HG03442 (cell line): ENCODE measurements around the gene CUX1.

Source experiments
- ATAC-seq: cut with Tn5 transposase; IDR thresholded peaks from one replicate; pipeline ENCODE4 v1.9.1; 2021; ENCODE audit warnings: mild to moderate bottlenecking, moderate library complexity; ENCODE audit not compliant: unreplicated experiment

CUX1 gene

GRCh38 chr7:102253066-102253972, 435.9 kb downstream of the CUX1 start:
- ATAC-seq, result no peak

DNA sequence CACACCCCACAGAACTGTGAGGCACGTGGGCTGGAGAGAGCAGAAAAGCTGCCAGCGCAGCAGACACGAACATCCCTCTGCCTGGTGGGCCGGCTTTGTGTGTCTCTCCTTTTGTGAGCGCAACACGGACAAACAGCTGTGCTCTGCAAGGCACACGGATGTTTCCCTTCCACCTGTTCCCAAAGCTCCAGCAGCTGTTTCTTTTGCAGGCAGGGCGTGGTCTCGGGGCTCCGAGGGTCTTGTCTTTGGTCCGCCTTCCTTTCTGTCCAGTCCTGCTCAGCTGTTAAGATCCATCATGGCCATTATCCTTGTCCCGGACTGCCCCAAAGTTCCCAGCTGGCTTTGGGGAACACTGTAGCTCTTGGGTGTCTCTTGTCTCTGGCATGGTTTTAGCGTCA, 436.5 kb downstream of the CUX1 start:
- no peak for ATAC-seq

- ATAC-seq, result no peak
Measured at GRCh38 chr7:102254521-102254920, 437.1 kb downstream of the CUX1 start.

- no peak for ATAC-seq
Measured at GRCh38 chr7:102255501-102255900, 438.1 kb downstream of the CUX1 start.

DNA sequence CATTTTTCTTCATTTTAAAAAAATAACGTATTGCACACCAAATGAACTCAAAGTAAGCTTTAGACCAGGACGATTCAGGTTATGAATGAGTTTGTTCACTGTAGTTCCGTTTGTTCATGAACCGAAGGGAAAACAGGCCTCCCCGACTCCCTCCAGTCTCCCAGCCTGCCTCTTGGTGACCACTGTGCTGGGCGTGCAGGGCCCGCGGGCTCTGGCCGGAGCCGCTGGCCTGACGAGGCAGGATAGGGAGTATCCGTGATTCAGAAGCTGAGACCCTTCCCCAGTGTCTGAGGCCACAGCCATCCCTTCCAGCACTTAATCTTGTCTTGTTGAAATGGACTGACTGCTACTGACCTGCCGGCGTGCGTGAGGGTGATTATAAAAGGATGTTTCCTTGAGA, 438.5 kb downstream of the CUX1 start:
- no peak for ATAC-seq

GRCh38 chr7:102258073-102258748, 440.8 kb downstream of the CUX1 start:
- no peak for ATAC-seq

- no peak for ATAC-seq
Measured at GRCh38 chr7:102258749-102259107, 441.3 kb downstream of the CUX1 start.

GRCh38 chr7:102260856-102261255, 443.4 kb downstream of the CUX1 start:
- no peak for ATAC-seq

- ATAC-seq, result no peak
Measured at GRCh38 chr7:102261451-102261850, 444.0 kb downstream of the CUX1 start.

- no peak for ATAC-seq
Measured at GRCh38 chr7:102262546-102262945, 445.1 kb downstream of the CUX1 start.

DNA sequence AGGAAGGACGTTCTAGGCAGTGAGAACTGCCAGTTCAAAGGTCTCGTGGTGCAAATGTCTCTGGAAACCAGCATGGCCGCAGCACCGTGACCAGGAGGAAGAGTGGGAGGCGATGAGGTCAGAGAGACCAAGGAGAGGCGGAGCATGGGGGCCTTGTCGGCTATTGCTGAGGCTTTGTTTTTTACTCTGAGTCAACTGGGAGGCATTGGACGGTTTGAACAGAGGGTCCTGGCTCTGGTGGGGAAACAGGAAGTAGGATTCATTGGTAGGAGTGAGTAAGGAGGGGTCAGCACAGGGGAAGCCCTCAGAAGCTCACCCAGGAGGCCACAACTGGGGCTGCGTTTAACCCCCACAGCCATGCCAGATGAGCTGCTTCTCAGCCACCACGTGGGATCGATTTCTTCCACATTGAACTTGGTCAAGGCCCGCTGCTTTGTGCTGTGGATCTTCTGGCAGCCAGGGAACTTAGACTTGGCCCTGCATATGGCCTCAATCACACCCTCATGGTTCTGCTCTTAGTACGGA, 447.0 kb downstream of the CUX1 start:
- no peak for ATAC-seq

- ATAC-seq, result no peak
Measured at GRCh38 chr7:102266541-102266940, 449.1 kb downstream of the CUX1 start.

DNA sequence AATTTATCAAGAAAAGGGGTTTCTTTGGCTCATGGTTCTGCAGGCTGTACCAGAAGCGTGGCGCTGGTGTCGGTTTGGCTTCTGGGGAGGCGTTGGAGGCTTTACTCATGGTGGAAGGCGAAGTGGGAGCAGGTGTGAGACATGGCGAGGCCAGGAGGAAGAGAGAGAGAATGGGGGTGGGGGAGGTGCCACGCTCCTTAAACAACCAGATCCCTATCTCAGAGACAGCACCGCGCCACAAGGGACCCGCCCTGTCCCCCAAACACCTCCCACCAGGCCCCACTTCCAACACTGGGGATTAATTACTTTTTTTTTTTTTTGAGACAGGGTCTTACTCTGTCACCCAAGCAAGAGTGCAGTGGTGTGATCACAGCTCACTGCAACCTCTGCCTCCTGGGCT, 451.2 kb downstream of the CUX1 start:
- ATAC-seq, result no peak

- no peak for ATAC-seq
Measured at GRCh38 chr7:102270178-102270887, 452.9 kb downstream of the CUX1 start.

DNA sequence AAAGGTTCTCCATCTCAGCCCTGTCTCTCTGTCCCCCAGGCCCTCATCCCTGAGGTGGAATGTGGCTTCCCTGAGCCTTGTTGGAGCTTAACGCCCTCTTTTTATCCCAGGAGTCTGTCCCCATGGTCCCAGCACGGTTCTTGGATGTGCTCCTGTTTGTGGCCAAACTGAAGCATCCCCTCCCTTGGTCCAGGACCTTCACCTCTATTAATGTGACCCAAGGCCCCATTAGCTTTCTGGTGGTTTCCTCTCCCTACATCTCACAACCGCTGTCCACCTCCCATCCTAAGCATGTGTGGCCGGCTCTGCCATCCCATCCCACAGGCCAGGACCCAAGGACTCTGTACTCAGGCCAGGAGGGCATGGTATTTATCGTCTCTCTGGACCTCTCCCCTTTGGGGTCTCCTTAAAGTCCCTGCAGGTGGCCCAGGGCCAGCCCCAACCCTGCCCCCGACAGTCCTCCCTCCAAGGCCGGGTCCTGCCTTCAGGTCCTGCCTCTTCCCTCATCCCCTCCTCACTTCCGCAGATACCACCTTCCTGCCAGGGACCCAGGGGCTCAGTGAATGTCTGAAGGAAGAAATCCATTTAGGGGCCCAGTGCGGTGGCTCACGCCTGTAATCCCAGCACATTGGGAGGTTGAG, 453.9 kb downstream of the CUX1 start:
- ATAC-seq, result no peak

DNA sequence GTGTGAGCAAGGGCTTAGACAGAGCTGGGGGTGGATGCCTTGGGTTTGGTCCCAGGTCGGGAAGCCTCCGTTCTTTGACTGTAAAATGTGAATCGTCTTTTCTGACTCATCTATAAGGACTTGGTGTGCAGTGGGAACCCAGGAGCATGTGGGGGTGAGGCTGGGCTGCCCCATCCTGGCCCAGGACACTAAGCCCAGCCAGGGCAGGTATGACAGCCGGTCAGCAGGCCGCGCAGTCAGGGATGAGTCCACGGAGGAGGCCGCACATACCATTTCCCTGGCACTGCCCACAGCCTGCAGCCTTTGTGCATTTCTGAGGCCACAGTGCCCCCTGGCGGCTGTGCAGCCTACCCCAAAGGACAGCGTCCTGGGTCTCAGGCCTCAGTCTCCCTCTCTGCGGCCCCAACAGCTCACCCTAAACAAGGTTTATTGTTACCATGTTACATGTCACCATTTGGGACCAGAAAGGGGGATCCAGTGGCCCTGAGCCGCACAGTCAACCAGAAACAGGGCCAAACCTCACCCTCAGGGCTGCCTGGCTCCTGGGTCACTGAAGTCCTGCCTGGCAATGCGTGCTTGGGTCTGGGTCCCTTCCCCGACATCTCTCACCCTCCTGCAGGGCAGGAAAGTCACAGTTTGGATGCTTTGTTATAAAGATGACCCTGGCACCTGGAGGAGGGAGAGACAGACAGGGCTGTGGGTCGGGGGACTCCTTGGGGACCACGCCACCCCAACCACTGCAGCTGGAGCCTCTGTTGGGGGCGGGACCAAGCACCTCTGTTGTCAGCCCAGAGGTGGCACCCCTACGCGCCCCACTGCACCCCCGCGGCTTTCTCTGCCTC, 454.9 kb downstream of the CUX1 start:
- ATAC-seq, result no peak

GRCh38 chr7:102272917-102273748, 455.7 kb downstream of the CUX1 start:
- ATAC-seq, result no peak

DNA sequence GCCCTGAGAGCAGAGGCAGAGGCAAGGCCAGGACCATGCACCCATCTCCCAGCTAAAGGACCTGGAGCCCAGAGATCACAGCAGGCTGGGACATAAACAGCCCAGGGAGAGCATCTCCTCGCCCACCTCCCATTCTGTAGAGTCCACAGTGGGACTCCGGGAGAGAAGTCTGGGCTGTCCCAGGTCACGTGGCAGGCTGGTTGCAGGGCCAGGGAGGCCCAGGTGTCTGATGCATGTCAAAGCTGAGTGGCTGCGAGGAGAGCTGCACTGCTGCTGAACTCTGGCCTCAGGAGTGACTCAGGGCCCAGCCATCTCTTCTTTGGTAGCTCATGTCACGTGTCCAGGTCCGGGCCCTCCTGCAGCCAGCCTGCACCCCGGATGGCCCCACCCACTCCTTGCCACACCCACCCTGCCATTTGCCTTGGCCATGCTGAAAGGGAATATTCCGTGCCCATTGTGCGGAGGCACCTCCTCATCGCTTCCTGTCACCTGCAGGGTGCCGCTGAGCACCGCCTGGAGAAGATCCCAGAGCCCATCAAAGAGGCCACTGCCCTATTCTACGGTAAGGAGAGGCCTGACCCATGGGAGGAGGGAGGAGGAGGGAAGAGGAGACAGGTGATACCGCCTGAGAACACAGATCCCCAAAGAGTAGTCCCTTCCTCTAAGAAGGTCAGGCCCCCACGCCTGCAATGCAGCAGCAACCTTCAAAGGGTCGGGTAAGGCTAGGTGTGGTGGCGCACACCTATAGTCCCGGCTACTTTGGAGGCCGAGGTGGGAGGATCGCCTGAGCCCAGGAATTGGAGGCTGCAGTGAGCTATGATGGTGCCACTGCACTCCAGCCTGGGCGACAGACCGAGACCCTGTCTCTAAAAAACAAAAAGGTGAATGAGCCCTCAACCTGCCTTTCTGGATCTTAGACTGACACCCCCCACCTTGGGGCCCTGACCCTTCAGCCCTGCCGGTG, 456.6 kb downstream of the CUX1 start:
- ATAC-seq, result no peak
